ENCODE measurements around the gene ARHGDIB.

ARHGDIB gene

DNA sequence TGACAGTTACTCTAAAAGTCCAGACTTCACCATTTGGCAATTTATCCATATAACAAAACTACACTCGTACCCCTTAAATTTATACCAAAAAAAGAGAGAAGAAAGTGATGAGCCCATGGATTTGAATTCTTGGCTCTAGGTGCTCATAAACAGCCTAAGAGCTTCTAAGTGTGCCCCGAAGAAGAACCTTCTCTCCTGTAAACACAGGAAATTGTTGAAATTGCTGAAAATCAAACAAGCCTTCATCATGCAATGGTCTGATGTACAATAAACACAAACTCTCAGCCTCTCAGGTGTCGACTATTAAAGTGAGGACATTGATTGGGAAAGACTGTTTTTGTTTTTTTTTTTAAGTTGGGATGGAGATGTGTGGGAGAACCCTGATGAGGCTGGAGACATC is 33.2 kb upstream of the ARHGDIB start:
- Histone ChIP-seq H3K4me3 (ENCODE audit: low read length) (no peak overlapping the region), H3K4me1 (ENCODE audit: insufficient read depth, low read length) (no peaks in the 10 kb centered on the region), H3K9ac (ENCODE audit: low read depth, low read length) (no peak overlapping the region), H3K9me3 (ENCODE audit: insufficient read depth, low read depth, low read length) (no peaks in the 10 kb centered on the region), H3K27me3 (ENCODE audit: insufficient read depth, low read length) (no peaks in the 10 kb centered on the region), H3K27ac (ENCODE audit: low read length) (no peak overlapping the region), H3K36me3 (ENCODE audit: insufficient read depth, low read depth, low read length) (no peaks in the 10 kb centered on the region)

DNA sequence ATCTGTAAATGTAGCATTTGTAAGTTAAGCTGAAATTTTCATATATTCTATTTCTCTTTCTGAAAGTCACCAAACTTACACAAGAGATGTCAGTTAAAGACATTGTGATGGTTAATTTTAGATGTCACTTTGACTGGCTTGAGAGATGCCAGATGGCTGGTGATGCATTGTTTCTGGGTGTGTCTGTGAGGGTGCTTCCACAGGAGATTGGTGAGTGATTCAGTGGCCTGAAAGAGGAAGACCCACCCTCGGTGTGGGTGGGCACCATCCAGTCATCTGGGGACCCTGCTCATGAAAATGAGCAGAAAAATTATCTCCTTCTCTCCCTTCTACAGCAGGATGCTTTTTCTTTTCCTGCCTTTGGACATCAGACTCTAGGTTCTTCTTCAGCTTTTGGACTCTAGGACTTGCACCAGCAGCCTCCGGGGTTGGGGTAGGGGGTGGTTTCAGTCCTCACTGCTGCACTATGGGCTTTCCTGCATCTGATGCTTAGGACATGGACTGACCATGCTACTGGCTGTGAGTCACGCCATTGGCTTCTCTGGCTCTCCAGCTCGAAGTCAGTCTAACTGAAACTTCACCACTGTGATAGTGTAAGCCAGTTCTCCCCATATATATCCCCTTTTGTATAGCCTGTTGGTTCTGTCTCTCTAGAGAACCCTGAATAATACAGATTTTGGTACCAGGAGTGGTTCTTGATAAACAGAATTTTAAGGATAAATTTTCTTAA is 32.3 kb upstream of the ARHGDIB start:
- Histone ChIP-seq H3K9ac (ENCODE audit: low read depth, low read length) (no peak overlapping the region), H3K4me1 (ENCODE audit: insufficient read depth, low read length) (no peaks in the 10 kb centered on the region), H3K27me3 (ENCODE audit: insufficient read depth, low read length) (no peaks in the 10 kb centered on the region), H3K4me3 (ENCODE audit: low read length) (no peak overlapping the region), H3K9me3 (ENCODE audit: insufficient read depth, low read depth, low read length) (no peaks in the 10 kb centered on the region), H3K27ac (ENCODE audit: low read length) (no peak overlapping the region), H3K36me3 (ENCODE audit: insufficient read depth, low read depth, low read length) (no peaks in the 10 kb centered on the region)

- Histone ChIP-seq H3K9ac (ENCODE audit: low read depth, low read length) (no peak overlapping the region), H3K4me1 (ENCODE audit: insufficient read depth, low read length) (no peaks in the 10 kb centered on the region), H3K27me3 (ENCODE audit: insufficient read depth, low read length) (no peaks in the 10 kb centered on the region), H3K4me3 (ENCODE audit: low read length) (no peak overlapping the region), H3K27ac (ENCODE audit: low read length) (no peak overlapping the region), H3K36me3 (ENCODE audit: insufficient read depth, low read depth, low read length) (no peaks in the 10 kb centered on the region), H3K9me3 (ENCODE audit: insufficient read depth, low read depth, low read length) (no peaks in the 10 kb centered on the region)
These were observed 31.7 kb upstream of the ARHGDIB start for GRCh38 chr12:14993117-14993516.

DNA sequence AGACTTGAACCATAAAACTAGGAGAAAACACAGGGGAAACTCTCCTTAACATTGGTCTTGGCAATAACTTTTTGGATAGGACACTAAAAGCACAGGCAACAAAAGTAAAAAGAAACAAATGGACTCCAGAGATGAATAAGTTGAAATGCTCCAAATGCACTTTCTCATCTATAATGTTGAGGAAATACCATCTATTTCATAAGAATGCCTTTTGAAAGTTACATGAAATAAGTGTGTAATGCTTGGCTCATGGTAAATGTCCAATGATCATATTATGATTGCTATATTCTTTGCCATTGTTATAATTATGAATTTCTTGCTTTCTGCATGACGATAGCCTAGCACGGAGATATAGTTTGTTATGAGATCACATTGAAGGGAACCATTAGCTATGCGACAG is 31.3 kb upstream of the ARHGDIB start:
- H3K4me3 ChIP-seq (ENCODE audit: low read length), result no peak overlapping the region
- no peaks in the 10 kb centered on the region for H3K9me3 ChIP-seq (ENCODE audit: insufficient read depth, low read depth, low read length)
- H3K36me3 ChIP-seq (ENCODE audit: insufficient read depth, low read depth, low read length), result no peaks in the 10 kb centered on the region
- H3K4me1 ChIP-seq (ENCODE audit: insufficient read depth, low read length), result no peaks in the 10 kb centered on the region
- no peaks in the 10 kb centered on the region for H3K27me3 ChIP-seq (ENCODE audit: insufficient read depth, low read length)
- H3K9ac ChIP-seq (ENCODE audit: low read depth, low read length), result no peak overlapping the region
- no peak overlapping the region for H3K27ac ChIP-seq (ENCODE audit: low read length)

- Histone ChIP-seq H3K36me3 (ENCODE audit: insufficient read depth, low read depth, low read length) (no peaks in the 10 kb centered on the region), H3K9me3 (ENCODE audit: insufficient read depth, low read depth, low read length) (no peaks in the 10 kb centered on the region), H3K4me3 (ENCODE audit: low read length) (no peak overlapping the region), H3K4me1 (ENCODE audit: insufficient read depth, low read length) (no peaks in the 10 kb centered on the region), H3K27ac (ENCODE audit: low read length) (no peak overlapping the region), H3K27me3 (ENCODE audit: insufficient read depth, low read length) (no peaks in the 10 kb centered on the region), H3K9ac (ENCODE audit: low read depth, low read length) (no peak overlapping the region)
These were observed 29.7 kb upstream of the ARHGDIB start for GRCh38 chr12:14991069-14991468.

DNA sequence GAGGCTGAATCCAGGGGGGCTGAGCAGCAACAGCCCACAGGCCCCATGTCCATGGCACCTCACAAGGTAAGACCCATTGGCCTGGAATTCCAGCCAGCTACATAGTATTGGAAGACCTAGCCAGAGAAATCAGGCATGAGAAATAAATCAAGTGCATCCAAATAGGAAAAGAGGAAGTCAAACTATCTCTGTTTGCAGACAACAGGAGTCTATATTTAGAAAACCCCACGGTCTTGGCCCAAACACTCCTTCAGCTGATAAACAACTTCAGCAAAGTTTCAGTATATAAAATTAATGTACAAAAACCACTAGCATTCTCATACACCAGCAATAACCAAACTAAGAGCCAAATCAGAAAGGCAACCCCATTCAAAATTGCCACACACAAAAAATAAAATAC is 28.4 kb upstream of the ARHGDIB start:
- Histone ChIP-seq H3K9ac (ENCODE audit: low read depth, low read length) (no peak overlapping the region), H3K4me1 (ENCODE audit: insufficient read depth, low read length) (no peaks in the 10 kb centered on the region), H3K27ac (ENCODE audit: low read length) (no peak overlapping the region), H3K27me3 (ENCODE audit: insufficient read depth, low read length) (no peaks in the 10 kb centered on the region), H3K4me3 (ENCODE audit: low read length) (no peak overlapping the region), H3K9me3 (ENCODE audit: insufficient read depth, low read depth, low read length) (no peaks in the 10 kb centered on the region), H3K36me3 (ENCODE audit: insufficient read depth, low read depth, low read length) (no peaks in the 10 kb centered on the region)

DNA sequence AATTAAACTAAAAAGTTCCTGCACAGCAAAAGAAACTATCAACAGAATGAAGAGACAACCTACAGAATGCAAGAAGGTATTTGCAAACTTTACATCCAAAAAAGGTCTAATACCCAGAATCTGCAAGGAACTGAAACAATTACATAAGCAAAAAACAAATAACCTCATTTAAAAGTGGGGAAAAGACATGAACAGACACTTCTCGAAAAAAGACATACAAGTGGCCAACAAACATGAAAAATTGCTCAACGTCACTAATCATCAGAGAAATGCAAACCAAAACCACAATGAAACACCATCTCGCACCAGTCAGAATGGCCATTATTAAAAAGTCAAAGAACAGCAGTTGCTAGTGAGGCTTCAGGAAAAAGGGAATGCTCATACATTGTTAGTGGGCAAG is 26.6 kb upstream of the ARHGDIB start:
- H3K36me3 ChIP-seq (ENCODE audit: insufficient read depth, low read depth, low read length), result no peaks in the 10 kb centered on the region
- H3K9ac ChIP-seq (ENCODE audit: low read depth, low read length), result no peak overlapping the region
- no peak overlapping the region for H3K27ac ChIP-seq (ENCODE audit: low read length)
- no peaks in the 10 kb centered on the region for H3K27me3 ChIP-seq (ENCODE audit: insufficient read depth, low read length)
- H3K9me3 ChIP-seq (ENCODE audit: insufficient read depth, low read depth, low read length), result no peaks in the 10 kb centered on the region
- no peaks in the 10 kb centered on the region for H3K4me1 ChIP-seq (ENCODE audit: insufficient read depth, low read length)
- H3K4me3 ChIP-seq (ENCODE audit: low read length), result no peak overlapping the region

DNA sequence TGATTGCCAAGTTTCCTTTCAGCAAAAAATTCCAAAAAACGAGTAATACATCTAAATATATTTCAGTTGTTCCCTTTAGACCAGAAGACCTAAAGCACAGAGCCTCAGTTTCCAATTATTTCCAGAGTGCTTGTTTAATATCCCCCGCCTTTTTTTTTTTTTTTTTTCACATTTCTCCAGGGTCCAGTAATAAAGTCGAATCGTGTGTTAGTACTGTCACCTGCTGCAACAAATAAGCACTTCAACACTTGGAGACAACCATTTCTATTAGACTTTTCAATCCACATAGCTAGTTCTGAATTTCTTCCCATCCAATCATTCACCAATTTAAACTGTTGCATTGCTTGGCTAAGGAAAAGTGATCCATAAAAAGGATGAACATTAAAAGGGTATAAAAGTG is 25.0 kb upstream of the ARHGDIB start:
- no peaks in the 10 kb centered on the region for H3K4me1 ChIP-seq (ENCODE audit: insufficient read depth, low read length)
- H3K9me3 ChIP-seq (ENCODE audit: insufficient read depth, low read depth, low read length), result no peaks in the 10 kb centered on the region
- no peaks in the 10 kb centered on the region for H3K36me3 ChIP-seq (ENCODE audit: insufficient read depth, low read depth, low read length)
- H3K4me3 ChIP-seq (ENCODE audit: low read length), result no peak overlapping the region
- no peak overlapping the region for H3K27ac ChIP-seq (ENCODE audit: low read length)
- H3K9ac ChIP-seq (ENCODE audit: low read depth, low read length), result no peak overlapping the region
- H3K27me3 ChIP-seq (ENCODE audit: insufficient read depth, low read length), result no peaks in the 10 kb centered on the region

DNA sequence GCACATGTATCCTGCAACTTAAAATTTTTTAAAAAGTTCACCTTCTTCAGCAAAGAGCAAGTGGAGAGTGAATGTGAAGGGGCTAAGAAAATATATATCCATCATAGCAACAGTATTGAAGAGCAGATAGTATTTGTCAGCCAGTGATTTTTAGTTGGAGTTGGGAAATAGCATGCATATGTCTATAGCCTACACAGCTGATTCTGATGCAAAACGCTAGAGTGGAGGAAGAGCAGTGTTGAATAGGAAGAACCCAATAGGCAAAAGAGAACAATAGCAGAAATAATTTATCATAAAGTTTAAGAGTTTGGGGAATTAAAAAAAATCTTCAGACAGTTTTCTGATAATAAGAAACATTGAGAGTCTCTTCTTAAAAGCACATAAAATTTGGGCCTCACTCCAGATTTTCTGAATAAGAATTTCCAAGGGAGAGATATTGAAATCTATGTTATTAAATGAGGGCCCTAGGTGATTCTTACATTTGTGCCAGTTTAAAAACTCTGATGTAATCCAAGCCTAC is 23.4 kb upstream of the ARHGDIB start:
- H3K9me3 ChIP-seq (ENCODE audit: insufficient read depth, low read depth, low read length), result no peaks in the 10 kb centered on the region
- H3K27ac ChIP-seq (ENCODE audit: low read length), result no peak overlapping the region
- no peak overlapping the region for H3K4me3 ChIP-seq (ENCODE audit: low read length)
- H3K9ac ChIP-seq (ENCODE audit: low read depth, low read length), result no peak overlapping the region
- H3K27me3 ChIP-seq (ENCODE audit: insufficient read depth, low read length), result no peaks in the 10 kb centered on the region
- no peaks in the 10 kb centered on the region for H3K36me3 ChIP-seq (ENCODE audit: insufficient read depth, low read depth, low read length)
- no peaks in the 10 kb centered on the region for H3K4me1 ChIP-seq (ENCODE audit: insufficient read depth, low read length)

DNA sequence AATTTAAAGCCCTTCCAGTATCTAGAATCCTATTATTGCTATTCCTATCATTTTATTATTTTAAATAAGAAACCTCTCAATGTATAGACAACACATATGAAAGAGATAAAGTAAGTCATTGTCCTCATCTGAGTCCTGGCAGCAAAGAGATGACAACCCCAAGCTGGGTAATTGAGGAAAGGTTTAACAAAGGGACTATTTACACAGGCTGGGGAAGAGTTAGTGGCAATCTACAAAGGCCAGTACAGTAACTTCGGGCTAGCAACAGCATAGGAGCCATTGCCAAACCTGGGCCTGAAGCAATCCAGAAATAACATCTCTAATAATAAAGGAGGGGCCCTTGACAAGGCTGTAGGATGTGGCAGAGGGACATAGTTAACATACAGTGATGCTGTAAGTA is 22.6 kb upstream of the ARHGDIB start:
- Histone ChIP-seq H3K36me3 (ENCODE audit: insufficient read depth, low read depth, low read length) (no peaks in the 10 kb centered on the region), H3K9ac (ENCODE audit: low read depth, low read length) (no peak overlapping the region), H3K27me3 (ENCODE audit: insufficient read depth, low read length) (no peaks in the 10 kb centered on the region), H3K4me1 (ENCODE audit: insufficient read depth, low read length) (no peaks in the 10 kb centered on the region), H3K27ac (ENCODE audit: low read length) (no peak overlapping the region), H3K4me3 (ENCODE audit: low read length) (no peak overlapping the region), H3K9me3 (ENCODE audit: insufficient read depth, low read depth, low read length) (no peaks in the 10 kb centered on the region)

- no peaks in the 10 kb centered on the region for H3K36me3 ChIP-seq (ENCODE audit: insufficient read depth, low read depth, low read length)
- no peaks in the 10 kb centered on the region for H3K4me1 ChIP-seq (ENCODE audit: insufficient read depth, low read length)
- H3K27me3 ChIP-seq (ENCODE audit: insufficient read depth, low read length), result no peaks in the 10 kb centered on the region
- H3K4me3 ChIP-seq (ENCODE audit: low read length), result no peak overlapping the region
- H3K9ac ChIP-seq (ENCODE audit: low read depth, low read length), result no peak overlapping the region
- no peaks in the 10 kb centered on the region for H3K9me3 ChIP-seq (ENCODE audit: insufficient read depth, low read depth, low read length)
- no peak overlapping the region for H3K27ac ChIP-seq (ENCODE audit: low read length)
These were observed 21.6 kb upstream of the ARHGDIB start for GRCh38 chr12:14982991-14983390.

GRCh38 chr12:14982562-14982961 is 21.2 kb upstream of the ARHGDIB start:
- Histone ChIP-seq H3K9me3 (ENCODE audit: insufficient read depth, low read depth, low read length) (no peaks in the 10 kb centered on the region), H3K4me1 (ENCODE audit: insufficient read depth, low read length) (no peaks in the 10 kb centered on the region), H3K27me3 (ENCODE audit: insufficient read depth, low read length) (no peaks in the 10 kb centered on the region), H3K4me3 (ENCODE audit: low read length) (no peak overlapping the region), H3K9ac (ENCODE audit: low read depth, low read length) (no peak overlapping the region), H3K36me3 (ENCODE audit: insufficient read depth, low read depth, low read length) (no peaks in the 10 kb centered on the region), H3K27ac (ENCODE audit: low read length) (no peak overlapping the region)
